NCI-H82 (cell line): ENCODE measurements around the gene BAK1.
"Not testable (repeated sequence)": the region's sequence is repeated elsewhere in the genome, so short reads cannot be mapped to it uniquely, and the experiment has no call there.

ENCODE experiments used
- DNase-seq: peaks from one replicate; lab custom pipeline; 2025; lab: John Stamatoyannopoulos, UW

The BAK1 gene

DNA sequence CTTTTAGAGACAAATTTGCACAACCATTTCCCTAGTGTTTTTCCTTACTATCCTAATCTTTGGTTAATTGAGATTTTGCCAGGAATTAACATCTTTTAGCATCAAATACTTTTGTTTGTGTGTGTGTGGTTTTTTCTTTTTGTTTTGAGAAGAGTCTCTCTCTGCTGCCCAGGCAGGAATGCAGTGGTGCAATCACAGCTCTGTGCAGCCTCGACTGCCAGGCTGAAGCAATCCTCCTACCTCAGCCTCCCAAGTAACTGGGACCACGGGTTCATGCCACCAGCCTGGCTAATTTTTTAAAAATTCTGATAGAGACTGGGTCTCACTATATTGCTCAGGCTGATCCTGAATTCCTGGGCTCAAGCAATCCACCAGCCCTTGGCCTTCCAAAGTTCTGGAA lies 28.5 kb downstream of the BAK1 start:
- DNase-seq = no peak

DNA sequence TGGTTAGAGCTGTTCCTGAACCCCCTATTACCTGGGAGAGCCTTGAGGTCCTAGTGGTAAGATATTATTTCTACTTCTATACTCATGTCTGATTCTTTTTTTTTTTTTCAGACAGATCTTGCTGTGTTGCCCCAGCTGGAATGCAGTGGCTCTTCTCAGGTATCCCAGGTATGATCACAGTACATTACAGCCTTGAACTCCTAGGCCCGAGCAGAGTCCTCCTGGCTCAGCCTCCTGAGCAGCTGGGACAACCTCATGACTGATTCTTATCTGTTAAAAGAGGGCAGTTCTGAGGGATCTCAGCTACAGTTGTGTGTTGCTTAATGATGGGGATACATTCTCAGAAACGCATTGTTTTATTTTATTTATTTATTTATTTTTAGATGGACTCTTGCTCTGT lies 30.2 kb downstream of the BAK1 start:
- DNase-seq = no peak

DNA sequence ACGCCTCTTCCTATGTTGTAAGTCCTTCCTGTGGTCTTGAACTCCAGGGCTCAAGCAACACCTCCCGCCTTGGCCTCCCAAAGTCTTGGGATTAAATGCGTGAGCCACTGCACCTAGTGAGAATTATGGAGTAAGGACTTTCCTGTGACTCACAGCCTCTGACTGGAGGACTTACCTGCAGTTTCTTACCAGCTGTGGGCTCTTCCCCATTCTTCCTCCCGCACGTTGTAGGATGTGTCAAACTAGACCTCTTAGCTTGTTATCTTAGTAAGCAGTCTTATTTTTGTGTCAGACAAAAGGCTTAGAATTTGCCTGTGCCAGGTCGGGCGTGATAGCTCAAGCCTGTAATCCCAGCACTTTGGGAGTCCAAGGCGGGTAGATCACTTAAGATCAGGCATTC lies 30.9 kb downstream of the BAK1 start:
- DNase-seq = peak; percentile 76

DNA sequence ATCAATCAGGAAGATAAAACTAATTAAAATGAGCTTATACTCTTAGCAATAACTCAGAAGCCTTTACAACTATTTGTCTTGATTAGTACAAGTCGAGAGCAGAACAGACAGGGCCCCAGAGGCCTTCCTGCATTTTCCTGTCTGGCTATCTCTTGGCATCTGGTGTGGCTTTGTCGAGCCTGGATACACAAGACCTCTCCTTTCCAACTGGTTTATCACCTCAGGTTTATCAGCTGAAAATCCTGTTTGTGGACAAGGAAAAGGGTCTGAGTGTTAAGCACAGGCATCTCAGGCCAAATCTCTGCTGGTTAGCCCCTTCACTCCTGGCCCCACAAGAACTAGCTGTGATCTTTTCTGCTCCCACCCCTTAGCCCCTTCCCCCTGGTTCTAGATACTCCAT lies 32.6 kb downstream of the BAK1 start:
- peak; percentile 99 for DNase-seq

DNA sequence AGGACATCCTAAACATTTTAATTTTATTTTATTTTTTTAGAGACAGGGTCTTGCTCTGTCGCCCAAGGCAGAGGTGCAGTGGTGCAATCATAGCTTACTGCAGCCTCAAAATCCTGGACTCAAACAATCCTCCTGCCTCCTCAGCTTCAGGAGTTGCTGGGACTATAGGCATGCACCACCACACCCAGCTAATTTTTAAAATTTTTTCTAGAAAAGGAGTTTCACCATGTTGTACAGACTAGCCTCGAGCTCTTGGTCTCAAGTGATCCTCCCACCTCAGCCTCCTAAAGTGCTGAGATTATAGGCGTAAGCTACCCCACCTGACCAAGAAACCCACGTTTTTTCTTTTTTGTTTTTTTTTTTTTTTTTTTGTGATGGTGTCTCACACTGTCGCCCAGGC lies 33.3 kb downstream of the BAK1 start:
- no peak for DNase-seq

DNA sequence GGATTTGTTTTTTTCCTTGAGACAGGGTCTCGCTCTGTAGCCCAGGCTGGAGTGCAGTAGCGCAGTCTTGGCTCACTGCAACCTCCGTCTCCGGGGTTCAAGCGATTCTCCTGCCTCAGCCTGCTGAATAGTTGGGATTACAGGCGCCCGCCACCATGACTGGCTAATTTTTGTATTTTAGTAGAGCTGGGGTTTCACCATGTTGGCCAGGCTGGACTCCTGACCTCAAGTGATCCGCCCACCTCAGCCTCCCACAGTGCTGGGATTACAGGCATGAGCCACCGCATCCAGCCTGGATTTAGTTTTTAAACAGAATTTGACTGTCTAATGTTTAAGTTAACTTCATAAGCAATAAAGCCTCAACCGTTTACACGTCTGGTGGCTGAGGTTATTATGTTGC lies 34.8 kb downstream of the BAK1 start:
- DNase-seq = not testable (repeated sequence)

DNA sequence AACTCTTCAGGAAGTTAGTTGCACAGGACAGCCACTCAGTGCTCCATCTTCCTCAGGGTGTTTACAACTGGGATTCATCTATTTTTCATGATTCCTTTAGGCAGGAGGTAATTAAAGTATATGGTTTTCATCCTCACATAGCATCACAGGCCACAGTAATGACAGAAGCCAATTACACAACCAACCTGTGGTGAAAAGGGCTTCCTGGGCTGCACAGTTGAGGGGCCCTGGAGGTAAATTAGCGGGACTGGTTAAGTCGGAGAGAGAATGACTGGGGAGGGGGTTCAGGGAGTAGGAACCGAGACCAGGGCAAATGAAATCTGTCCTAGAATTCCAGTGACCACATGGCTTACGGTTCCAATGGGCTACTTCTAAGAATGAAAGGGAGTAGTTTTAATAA lies 37.0 kb downstream of the BAK1 start:
- DNase-seq = peak; percentile 56

DNA sequence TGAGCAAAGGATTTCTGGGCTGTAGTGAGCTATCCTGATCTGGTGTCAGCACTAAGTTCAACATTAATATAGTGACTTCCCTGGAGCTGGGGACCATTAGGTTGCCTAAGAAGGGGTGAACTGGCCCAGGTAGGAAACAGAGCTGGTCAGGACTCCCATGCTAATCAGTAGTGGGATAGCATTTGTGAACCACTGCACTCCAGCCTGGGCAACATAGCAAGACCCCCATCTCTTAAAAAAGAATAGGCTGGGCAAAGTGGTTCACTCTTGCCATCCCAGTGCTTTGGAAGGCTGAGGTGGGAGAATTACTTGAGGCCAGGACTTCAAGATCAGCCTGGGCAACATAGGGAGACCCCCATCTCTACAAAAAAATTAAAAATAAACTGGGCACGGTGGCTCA lies 39.3 kb downstream of the BAK1 start:
- DNase-seq = no peak

DNA sequence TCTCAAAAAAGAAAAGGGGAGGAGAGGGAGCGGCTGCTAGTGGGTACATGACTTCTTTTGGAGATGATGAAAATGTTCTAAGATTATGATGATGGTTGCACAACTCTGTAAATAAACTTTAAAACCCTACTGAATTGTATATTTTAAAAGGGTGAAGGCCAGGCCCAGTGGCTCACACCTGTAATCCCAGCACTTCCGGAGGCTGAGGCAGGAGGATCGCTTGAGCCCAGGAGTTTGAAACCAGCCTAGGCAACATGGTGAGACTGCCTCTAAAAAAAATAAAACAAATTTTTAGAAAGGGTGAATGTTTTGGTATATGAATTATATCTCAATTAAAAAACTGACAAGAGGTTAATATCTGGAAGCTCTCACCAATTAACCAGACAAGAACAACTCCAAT lies 45.4 kb downstream of the BAK1 start:
- DNase-seq = no peak

DNA sequence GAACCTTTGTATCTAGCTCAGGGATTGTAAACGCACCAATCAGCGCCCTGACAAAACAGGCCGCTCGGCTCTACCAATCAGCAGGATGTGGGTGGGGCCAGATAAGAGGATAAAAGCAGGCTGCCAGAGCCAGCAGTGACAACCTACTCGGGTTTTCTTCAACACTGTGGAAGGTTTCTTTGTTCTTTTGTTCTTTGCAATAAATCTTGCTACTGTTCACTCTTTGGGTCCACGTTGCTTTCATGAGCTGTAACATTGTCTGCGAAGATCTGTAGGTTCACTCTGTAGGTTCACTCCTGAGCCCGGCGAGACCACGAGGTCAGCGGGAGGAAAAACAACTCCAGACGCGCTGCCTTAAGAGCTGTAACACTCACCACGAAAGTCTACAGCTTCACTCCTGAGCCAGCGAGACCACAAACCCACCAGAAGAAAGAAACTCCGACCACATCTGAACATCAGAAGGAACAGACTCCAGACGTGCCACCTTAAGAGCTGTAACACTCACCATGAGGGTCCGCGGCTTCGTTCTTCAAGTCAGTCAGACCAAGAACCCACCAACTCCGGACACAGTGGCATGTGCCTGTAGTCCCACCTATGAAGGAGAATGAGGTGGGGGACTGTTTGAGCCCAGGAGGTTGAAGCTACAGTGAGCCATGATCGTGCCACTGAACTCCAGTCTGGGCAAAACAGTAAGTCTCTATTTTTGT lies 46.8 kb downstream of the BAK1 start:
- not testable (repeated sequence) for DNase-seq

DNA sequence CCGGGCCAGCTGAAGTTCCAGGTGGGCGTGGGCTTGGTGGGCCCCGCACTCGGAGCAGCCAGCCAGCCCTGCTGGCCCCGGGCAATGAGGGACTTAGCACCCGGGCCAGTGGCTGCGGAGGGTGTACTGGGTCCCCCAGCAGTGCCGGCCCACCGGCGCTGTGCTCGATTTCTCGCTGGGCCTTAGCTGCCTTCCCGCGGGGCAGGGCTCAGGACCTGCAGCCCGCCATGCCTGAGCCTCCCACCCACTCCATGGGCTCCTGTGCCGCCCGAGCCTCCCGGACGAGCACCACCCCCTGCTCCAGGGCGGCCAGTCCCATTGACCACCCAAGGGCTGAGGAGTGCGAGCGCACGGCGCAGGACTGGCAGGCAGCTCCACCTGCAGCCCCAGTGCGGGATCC lies 47.6 kb downstream of the BAK1 start:
- DNase-seq = not testable (repeated sequence)

DNA sequence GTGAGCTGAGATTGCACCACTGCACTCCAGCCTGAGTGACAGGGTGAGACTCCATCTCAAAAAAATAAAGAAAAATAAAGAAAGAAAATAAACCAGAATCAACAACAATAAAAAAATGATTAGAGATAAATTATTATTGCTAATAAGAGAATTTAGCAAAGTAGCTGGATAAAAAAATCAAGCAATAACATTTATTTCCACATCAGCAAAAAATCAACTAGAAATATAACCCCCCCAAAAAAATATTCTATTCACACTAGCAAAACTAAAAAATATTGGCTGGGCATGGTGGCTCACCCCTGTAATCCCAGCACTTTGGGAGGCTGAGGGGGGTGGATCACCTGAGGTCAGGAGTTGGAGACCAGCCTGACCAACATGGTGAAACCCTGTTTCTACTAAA lies 49.5 kb downstream of the BAK1 start:
- DNase-seq = not testable (repeated sequence)
